Endometrium (tissue), 2 donors: ENCODE measurements around the gene GATAD2A.

ENCODE experiments used
- FAIRE-seq: peaks from 2 replicates; lab custom pipeline; 2012; peaks lifted over from hg19 to GRCh38; lab: Jason Lieb, UNC
- donor health status: control.
- donor health status: control.

GATAD2A gene

DNA sequence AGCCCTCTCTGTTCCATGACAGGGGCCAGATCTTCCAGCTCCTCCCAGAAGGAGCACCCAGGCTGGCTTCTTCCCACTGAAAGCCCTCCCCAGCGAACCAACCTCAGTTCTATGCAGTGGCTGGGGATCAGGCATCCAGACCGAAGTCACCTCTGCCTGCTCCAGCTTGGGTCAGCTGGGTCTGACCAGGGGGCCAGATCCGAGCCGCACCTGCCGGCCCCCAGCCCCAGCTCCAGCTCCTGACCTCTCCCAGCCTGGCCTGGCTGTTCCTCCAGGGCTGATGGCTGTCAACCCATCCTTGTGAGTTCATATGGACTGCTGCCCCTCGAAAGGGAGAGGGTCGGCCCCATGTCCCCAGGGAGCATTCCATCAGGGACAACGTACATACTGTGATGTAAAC lies 101.9 kb downstream of the GATAD2A start:
- no peak for FAIRE-seq

DNA sequence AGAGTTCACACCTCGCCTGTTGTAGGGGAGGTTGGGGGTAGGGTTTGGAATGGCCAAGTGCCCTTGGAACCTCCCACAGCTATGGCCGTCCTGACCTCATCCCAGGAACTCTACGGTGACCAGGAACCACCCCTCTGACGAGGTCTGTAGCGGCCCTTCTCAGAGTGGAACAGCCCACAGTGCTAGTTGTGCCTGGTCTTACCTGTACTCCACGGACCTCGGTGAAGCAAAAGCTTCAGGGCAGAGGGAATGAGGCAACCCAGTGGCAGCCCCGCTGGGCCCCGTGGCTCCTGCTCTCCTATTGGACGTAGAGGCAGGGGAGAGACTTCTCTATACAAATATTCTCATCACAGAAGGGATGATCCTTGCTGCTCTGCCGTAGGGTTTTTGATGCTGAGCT lies 102.7 kb downstream of the GATAD2A start:
- FAIRE-seq = no peak

DNA sequence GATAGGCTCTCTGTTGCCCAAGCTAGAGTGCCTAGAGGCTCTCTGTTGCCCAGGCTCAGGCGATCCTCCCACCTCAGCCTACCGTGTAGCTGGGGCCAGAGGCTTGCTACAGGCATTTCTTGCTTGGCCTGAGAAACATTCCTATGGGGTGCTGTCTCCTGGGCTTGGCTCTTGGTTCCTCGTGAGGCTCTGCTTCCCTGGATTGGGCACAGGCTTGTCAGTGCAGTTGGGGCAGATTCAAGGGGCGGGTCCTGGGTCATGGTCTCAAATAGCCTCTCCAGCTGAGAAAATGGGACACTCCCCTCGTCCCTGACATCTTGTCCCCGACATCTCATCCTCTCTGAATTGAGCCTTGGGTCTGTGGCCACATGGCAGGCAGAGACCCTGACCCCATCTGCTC lies 105.0 kb downstream of the GATAD2A start:
- no peak for FAIRE-seq

DNA sequence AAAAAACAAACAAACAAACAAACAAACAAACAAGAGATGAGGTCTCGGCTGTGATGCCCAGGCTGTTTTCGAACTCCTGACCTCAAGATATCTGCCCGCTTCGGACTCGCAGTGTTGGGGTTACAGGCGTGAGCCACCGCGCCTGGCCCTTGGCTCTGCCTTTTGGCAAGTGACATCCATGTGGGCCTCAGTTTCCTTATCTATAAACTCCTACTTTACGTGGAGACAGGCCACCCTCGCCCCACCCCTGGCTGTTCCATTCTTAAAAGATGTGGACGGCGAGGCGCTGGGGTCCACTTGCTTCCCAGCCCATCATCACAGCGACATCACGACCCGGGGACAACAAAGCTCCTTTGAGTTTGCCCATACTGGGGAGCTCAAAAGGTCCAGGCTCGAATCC lies 108.2 kb downstream of the GATAD2A start:
- FAIRE-seq = no peak

DNA sequence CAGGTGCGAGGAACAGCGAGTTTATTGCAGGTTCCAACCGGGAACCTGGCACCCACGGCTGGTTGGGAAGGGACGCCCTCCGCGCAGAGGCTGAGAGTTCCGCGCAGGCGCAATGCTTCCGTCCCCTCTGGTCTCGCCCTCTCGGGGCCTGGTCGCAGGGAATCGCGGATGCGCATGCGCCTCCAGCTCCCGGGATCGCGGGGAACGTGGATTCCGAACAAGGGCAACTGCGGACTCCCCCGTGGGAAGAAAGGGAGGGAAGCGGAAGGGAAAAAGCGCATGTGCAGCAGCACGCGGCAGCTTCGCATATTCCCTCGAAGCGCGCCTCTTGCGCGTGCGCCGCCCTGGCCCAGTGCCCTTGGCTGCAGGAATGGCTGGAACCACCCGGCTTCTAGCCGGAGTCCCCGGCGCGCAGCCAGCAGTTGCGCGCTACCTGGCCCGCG lies 108.8 kb downstream of the GATAD2A start:
- FAIRE-seq = no peak

DNA sequence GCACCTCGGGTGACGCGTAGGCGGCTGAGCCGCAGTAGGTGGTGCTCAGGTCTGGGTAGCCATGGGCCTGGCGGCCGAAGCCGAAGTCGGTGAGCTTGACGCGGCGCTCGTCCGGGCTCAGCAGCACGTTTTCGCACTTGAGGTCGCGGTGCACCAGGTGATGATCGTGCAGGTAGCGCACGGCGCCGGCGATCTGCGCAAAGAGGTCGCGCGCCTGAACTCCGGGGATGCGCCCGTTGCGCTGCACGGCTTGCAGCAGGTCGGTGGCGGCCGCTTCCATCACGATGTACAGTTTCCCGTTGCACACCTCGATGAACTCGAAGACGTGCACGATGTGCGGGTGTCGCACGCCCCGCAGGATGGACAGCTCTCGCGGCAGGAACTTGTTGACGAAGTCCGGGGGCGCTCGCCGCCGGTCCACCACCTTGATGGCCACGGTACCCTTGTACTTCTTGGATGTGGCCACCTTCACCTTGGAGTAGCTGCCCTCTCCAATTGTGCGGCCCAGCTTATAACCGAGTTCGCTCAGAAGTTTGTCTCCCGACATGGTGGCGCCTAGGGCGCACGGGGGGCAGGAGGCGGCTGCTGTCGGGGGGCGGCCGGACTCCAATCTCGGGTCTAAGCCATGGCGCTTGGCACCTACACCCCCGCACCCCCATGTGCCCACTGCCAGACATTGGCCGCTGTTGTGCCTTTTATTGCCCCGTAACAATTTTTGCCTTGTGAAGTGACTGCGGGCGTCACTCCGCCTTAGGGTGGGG lies 109.6 kb downstream of the GATAD2A start, which contains the start of gene TSSK6:
TSS of gene TSSK6 (minus strand) at position 668 of the 761 bp plus-strand sequence. CDS start at position 547, 121 bp downstream.
- FAIRE-seq = no peak

DNA sequence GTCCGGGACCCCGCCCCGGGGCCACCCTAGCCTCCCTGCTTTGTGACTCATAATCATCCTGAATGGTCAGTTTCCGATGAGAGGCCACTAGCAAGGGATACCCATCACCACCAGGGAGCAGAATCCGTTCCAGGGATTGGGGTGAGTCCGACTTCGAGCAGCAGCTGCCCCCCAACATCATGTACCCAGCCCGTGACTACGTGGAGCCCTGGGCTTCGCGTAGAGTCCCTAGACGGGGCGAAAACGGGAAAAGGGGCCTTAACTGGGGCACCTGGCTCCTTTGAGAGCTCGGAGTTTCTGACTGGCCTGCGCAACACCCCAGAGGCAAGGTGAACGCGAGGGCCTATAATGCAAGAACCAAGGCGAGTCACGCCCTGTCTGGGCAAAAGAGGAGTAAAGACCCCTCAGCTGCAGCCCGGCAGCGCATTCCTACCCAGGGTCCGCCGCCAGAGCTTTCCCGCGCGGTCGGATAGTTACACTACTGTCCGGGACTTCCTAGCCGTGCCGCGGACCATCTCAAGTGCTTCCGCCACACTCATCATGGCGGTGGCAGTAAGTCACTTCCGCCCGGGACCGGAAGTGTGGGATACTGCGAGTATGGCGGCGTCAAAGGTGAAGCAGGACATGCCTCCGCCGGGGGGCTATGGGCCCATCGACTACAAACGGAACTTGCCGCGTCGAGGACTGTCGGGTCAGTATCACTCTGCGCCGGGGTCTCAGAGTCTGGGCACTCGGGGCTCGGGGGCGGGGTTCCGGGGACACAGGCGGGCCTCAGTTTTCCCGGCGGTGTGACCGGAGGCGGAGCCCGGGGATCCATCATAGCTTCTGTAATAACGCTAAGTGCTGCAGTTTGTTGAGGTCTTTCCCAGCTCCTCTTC lies 110.4 kb downstream of the GATAD2A start, which contains the start of gene NDUFA13:
TSS of gene NDUFA13 (plus strand) at position 584 of the 878 bp plus-strand sequence. CDS start at position 598, 14 bp downstream.
- FAIRE-seq = no peak

DNA sequence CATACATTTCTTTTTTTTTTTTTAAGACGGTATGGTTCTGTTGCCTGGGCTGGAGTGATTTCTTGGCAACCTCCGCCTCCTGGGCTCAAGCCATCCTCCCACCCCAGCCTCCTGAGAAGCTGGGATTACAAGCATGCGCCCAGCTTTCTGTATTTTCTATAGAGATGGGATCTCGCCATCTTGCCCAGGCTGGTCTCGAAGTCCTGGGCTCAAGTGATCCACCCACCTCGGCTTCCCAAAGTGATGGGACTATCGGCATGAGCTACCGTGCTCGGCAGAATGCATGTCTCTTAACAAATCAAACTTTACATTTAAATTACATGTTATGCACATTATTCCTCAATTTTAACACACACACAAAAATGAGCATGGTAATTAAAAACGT lies 111.8 kb downstream of the GATAD2A start:
- FAIRE-seq = no peak

DNA sequence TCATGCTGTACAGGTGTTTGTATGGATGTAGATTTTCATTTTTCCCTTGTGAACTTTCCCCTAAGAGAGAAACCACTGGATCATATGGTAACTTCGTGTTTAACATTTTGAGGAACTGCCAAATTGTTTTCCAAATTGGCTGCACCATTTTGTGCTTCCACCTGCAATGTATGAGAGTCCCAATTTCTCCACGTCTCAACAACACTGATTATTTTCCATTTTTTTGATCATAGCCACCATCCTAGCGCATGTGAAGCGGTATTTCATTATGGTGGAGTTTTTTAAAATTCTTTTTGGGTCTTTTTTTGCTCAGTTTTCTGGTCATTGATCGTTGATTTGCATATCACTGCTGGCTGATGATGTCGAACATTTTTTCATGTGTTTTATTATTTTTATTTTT lies 115.5 kb downstream of the GATAD2A start:
- no peak for FAIRE-seq

DNA sequence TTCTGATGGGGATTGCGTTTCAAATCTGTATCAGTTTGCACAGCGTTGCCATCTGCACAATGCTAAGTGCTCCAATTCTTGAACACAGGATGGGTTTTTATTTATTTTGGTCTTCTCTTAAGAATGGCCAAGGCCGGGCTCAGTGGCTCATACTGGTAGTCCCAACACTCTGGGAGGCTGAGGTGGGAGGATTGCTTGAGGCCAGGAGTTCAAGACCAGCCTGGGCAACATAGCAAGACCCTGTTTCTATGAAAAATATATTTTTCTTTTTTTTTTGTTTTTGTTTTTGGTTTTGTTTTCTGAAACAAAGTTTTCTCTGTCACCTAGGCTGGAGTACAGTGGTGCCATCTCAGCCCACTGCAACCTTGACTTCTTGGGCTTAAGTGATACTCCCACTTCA lies 117.7 kb downstream of the GATAD2A start:
- no peak for FAIRE-seq

DNA sequence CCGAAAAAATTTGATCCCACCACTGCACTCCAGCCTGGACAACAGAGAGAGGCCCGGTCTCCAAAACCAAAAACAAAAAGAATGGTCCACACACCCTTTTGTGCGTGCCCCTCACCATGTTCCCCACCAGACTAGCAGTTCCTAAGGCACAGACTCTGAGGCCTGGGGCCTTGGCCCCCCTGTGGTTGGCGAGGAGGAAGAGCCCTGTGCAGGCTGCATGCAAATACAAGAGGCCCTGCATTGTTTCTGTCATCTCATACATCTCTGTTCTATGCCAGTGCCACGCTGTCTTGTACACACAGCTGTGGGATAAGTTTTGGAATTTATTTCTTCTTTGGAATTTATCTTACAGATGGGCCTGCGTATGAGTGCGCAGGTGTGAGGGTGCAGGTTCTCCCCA lies 118.6 kb downstream of the GATAD2A start:
- no peak for FAIRE-seq

DNA sequence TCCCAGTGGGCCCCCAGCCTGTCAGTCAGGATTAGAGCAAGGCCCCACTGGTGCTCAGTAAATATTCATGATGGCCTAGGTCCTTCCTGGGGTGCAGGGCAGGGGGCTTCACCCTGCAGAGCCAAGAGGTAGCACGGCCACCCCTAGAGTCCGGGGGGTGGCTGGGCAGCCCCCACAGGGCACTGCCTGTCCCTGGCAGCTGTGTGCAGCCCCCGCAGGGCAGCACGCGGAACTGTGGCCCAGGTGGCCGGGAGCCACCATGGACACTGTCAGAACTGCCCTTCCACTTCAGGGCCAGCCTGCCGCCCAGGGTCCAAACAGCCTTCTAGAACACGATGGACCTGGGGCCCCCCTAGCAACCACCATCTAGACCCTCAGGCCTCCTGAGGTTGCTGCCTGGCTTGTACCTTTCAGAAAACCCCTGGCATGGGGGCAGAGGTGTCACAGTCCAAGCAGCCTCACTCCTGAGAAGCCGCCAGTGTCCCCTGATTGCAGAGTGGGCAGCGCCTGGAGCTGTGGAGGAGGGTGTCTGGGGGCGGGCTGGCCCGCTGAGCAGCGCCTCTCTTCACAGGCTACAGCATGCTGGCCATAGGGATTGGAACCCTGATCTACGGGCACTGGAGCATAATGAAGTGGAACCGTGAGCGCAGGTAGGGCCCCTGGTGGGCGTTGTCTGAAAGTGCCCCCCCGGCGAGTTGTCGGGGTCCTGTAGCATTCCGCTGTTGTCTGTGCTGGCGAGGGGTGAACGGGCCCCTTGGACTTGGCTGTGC lies 120.3 kb downstream of the GATAD2A start:
- FAIRE-seq = no peak

DNA sequence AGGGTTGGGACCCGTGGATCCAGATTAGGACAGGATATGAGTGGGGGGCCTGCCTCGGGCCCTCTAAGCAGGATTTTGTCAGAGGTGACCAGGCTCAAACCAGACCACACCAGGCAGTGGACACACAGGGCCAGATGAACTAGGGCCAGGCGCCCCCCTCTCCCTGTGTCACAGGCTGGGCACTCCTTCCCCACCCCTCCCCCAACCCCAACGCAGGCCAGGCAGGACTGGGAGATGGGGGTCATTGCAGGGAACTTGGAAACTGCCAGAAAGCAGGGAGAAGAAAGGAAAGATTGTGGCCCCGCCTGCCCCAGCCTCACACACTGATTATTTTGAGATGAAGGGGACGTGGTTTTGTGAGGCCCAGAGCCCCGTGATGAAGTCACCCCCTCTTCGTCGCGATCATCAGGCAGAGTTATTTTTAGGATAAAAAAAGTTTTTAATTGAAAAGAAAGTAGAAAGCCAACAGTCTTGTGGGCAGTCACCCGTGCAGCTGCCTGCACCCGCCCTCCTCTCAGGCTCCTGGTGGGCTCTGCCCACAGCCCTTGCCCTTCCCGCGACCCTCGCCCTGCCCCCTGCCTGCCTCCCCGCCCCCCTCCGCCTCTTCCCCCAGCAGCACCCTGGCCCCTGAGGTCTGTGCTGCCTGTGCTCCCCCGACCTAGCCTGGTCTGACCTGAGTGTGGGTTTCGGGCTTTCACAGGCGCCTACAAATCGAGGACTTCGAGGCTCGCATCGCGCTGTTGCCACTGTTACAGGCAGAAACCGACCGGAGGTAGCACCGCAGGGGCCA lies 121.3 kb downstream of the GATAD2A start:
- no peak for FAIRE-seq

DNA sequence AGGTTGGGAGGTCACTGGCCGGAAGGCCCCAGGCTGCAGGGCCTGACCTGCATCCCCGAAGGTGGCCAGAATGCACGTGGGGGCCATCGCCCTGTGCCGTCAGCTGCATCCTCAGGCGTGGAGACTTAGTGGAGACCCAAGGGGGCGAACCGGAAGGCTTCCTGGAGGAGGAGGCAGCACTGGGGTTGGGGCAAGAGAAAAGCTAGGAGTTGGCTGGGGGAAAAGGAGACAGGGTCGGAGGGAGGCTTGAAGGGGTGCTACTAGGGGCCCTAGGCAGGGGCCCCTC lies 121.8 kb downstream of the GATAD2A start:
- no peak for FAIRE-seq

DNA sequence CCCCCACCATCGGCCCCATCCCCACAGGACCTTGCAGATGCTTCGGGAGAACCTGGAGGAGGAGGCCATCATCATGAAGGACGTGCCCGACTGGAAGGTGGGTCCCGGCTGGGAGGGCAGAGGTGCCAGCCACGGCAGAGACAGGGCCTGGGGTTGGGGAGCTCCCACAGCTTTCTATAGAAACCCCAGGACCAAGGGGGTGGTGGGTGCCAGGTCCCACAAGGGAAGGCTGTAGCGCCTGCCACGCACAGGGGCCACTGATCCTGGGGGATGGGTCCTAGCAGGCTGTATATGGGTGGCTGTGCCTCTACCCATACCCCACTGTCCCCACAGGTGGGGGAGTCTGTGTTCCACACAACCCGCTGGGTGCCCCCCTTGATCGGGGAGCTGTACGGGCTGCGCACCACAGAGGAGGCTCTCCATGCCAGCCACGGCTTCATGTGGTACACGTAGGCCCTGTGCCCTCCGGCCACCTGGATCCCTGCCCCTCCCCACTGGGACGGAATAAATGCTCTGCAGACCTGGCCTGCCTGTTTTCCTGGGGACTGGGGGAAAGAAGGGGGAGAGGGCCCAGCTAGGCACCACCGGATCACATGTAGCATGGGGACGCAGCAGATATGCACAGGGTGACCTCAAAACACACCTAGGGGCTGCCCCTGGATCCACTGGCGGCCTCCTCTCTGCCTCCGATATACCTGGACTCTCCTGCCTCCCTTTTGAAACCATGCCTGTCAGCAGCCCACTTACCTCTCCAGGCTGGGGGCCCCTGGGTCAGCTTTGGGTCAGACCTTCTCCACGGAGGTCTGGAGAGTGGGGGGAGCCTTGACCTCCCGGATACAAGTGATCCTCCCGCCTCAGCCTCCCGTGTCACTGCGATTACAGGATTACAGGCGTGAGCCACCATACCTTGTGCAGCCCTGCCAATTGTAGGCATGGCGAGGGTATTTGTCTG lies 122.5 kb downstream of the GATAD2A start:
- FAIRE-seq = no peak

DNA sequence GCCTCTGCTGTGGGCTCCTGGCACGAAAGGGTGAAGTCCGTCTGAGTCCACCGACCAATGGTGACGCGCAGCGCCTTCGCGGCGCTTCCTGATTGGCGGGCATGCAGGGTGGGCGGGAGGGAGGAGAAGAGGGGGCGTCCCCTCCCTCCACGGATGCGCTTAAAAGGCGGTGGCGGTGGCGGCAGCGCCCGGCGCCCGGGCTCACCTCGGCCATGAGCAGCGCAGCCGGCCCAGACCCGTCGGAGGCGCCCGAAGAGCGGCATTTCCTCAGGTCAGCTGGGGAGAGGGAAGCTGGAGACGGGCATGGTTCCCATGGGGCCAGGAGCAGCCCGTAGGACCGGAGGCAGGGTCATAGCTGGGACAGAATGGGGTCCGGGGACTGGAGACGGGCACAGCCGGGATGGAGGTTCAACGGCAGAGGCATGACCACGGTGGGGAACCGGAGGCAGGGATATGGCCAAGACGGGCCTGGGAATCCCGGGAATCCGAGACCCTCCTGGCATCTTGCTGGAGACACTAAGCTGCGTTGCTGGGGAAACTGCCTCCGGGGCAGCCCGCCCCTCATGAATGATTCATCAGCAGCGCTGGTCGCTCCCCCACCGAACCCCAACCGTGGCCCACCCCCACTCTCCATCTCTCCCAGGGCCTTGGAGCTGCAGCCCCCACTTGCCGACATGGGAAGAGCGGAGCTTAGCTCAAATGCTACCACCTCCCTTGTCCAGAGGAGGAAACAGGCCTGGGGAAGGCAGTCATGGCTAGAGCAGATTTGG lies 123.4 kb downstream of the GATAD2A start, which contains the start of gene YJEFN3:
TSS of gene YJEFN3 (plus strand) at position 191 of the 770 bp plus-strand sequence. CDS start at position 213, 22 bp downstream.
- no peak for FAIRE-seq

DNA sequence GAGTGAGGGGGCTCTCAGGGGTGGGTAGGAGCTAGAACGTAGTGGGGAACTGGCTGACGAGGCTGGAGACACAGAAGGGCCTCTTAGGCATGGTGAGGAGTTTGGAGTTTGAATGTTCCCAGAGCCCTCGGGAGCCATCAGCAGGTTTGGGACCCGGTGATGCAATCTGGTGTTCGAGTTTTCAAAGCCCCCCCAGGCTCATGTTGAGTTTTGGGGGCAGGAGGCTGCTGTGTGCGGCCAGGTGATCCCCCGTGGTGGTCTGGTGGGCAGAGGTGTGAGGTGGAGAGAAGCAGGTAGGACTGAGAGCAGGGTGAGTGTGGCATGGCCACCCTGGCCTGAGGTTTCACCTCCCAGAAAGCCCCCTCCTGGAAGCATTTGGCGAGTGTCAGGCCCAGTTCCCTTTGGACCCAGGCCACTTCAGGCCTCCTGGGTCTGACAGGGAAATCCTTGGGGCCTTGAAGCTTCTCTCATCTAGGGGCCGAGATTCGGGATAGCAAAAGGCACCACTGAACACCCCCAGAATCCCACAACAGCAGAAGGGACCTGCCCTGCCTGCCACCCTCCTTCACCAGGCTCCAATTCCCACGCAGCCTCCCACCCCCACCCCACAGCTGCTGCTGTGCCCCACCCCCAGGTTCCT lies 124.4 kb downstream of the GATAD2A start:
- no peak for FAIRE-seq

DNA sequence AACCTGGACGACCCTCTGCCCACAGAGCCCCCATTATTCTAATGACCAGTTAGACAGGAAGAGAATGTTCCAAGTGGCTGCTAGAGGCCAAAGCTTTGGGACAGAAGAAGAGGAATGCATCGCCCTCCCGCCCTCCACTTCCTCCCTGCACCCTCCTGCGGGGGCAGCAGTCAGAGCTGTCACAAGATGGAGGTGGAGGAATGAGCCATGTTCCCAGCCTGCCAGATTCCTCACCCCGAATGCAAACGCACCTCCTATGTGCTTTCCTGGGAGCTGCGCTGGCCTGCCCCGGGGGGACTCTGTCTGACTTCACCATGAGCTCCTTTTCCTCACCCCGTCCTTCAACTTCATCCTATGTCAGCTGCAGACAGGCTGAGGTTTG lies 124.9 kb downstream of the GATAD2A start:
- no peak for FAIRE-seq

DNA sequence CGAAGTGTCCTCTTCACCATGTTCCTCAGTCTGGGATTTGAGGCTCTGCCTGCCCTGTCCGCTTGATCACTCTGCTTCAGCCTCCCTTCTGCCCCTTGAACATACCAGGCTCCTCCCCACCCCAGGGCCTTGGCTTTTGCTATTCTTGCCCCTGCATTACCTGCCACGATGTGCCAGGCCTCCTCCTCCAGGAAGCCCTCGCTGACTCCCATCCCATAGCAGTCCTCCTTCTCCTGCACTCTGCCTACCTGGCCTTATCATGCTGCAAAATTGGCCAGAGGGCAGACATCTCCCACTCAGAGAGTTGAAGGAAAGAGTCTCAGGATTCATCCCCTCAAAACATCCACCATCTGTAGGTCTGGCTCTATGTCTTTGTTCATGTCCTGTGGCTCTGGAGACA lies 125.4 kb downstream of the GATAD2A start:
- no peak for FAIRE-seq
